ENCODE results near the gene ACTR1A. TPM values are rescaled to one million over a fixed set of nuclear protein-coding genes. Genes with fewer than 3 reads are reported as not detected.
A peak's percentile ranks its signal among the peaks of the same experiment; 100 is the strongest.

The ACTR1A gene
- total and polyA plus RNA-seq, 10 donors = 25.5 to 90.8 (median 66.8) TPM

DNA sequence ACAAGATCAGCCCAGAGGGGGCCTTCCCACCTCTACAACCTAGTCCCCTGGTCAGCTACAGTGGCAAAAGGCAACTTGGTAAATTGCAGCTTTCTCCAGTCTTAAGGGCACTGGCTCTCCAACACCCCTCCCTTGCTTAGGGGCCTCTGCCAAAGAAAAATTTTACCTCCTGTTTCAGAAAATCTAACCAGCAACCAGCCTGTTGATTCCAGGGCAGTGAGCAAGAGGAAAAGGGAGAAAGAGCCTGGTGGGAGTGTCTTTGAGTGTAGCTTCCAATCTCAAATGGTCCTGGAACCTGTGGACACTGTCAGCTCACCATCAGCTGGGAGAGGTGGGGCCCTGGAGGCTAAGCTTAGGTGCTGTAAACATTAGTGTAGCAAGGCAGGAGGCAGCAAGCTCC, 22.9 kb downstream of the ACTR1A start:
- intact Hi-C loops (cut with DNase I; ENCODE audit: low total_unique reads) = loop anchor here (10.0 kb wide), 2 partner anchors 85 to 245 kb away; partner anchors contain the start of gene NFKB2
- TF ChIP-seq, protein P1, sequence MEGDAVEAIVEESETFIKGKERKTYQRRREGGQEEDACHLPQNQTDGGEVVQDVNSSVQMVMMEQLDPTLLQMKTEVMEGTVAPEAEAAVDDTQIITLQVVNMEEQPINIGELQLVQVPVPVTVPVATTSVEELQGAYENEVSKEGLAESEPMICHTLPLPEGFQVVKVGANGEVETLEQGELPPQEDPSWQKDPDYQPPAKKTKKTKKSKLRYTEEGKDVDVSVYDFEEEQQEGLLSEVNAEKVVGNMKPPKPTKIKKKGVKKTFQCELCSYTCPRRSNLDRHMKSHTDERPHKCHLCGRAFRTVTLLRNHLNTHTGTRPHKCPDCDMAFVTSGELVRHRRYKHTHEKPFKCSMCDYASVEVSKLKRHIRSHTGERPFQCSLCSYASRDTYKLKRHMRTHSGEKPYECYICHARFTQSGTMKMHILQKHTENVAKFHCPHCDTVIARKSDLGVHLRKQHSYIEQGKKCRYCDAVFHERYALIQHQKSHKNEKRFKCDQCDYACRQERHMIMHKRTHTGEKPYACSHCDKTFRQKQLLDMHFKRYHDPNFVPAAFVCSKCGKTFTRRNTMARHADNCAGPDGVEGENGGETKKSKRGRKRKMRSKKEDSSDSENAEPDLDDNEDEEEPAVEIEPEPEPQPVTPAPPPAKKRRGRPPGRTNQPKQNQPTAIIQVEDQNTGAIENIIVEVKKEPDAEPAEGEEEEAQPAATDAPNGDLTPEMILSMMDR (IDR thresholded peaks at IDR 0.05 in 8 of 11, conservative IDR thresholded peaks at IDR 0.05 in 3 of 11) = no peak
- TF ChIP-seq POLR2A (IDR thresholded peaks at IDR 0.05) = no peak
- no peaks in the 10 kb centered on the region for H3K27me3 ChIP-seq (replicated peaks in 1 of 7)
- peaks cover 0 to 14% (median 4%) of the 10 kb centered on the region in 6 donors for H3K4me1 ChIP-seq
- peak overlapping the region in 3 of 8 donors; percentile 48 to 63 (median 48) for H3K27ac ChIP-seq
- no peak for DNase-seq
- no peak overlapping the region for H3K4me3 ChIP-seq
- H3K9me3 ChIP-seq = no peaks in the 10 kb centered on the region
- peaks cover 3 to 88% (median 51%) of the 10 kb centered on the region in 6 donors for H3K36me3 ChIP-seq

DNA sequence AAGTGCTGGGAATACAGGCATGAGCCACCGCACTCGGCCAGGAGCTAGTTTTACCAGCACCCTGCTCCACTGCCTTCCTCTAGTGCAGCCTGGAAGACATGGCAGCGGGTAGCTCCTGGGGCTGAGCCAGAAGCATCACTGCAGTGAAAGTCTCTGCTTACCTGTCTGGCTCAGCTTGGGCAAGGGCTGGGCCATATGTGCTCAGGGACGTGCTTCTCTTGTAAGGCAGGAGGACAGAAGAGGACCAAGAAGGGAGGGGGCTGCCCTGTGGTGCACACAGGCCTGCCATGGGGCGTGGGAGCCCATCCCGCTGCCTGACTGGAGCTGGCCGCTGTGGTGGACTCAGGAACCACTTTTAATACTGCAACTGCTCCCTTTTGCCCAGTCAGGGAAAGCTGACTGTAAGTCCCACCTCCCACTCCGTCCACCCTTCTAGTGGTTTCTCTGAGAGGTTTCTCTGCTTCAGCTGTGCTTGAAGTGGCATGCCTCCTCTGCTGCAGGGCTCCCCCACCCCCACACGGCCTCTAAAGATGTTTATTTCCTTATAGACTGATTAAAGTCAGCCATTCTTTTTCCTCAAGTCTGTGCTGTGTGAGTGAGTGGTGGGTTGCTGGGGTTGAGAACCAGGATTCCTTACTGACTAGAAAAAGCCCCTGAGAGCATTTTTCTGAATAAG, 25.9 kb downstream of the ACTR1A start:
- DNase-seq = no peak
- Histone ChIP-seq H3K4me3 (no peak overlapping the region), H3K27me3 (replicated peaks in 1 of 7) (no peaks in the 10 kb centered on the region), H3K9me3 (no peaks in the 10 kb centered on the region), H3K36me3 (peaks cover 0 to 82% (median 21%) of the 10 kb centered on the region in 6 donors), H3K27ac (peak overlapping the region in 1 of 8 donors; percentile 46), H3K4me1 (peaks cover 0 to 24% (median 4%) of the 10 kb centered on the region in 6 donors)
- TF ChIP-seq, protein P1 (IDR thresholded peaks at IDR 0.05 in 8 of 11, conservative IDR thresholded peaks at IDR 0.05 in 3 of 11) = no peak
- TF ChIP-seq POLR2AphosphoS5 (IDR thresholded peaks at IDR 0.05) = peak; percentile 57 to 72 (median 64)
- no peak for TF ChIP-seq POLR2A (IDR thresholded peaks at IDR 0.05)
- 71 to 82% (median 74%) methylated on average over 8 to 9 of the region's 9 CpGs for WGBS, 5 donors
- intact Hi-C loops (cut with DNase I; ENCODE audit: low total_unique reads) = loop anchor here (10.0 kb wide), 2 partner anchors 82 to 242 kb away; partner anchors contain the start of gene NFKB2

DNA sequence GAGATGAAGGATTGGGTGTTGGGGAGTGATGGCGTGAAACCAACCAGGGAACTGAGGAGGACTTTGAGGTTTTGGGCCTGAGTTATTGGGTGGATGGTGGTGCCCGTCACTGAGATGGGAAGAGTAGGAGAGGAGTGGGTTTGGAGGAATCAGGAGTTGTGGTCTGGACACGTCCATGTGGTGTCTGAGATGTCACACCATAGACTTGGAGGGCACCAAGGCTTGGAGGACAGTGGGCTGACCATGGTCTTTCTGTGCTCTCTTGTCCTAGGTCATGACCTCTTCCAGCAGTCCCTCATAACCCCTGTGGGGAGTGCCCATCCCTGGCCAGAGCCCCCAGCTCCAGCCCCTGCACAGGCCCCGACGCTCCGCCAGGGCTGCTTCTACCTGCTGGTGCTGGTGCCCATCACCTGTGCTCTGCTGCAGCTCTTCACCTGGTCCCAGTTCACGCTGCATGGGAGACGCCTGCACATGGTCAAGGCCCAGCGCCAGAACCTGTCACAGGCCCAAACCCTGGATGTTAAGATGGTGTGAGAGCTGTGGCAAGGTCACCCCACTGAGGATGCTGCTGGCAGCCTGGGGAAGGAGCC, 27.0 kb downstream of the ACTR1A start:
- TF ChIP-seq, protein P1 (IDR thresholded peaks at IDR 0.05 in 8 of 11, conservative IDR thresholded peaks at IDR 0.05 in 3 of 11) = no peak
- TF ChIP-seq POLR2A (IDR thresholded peaks at IDR 0.05) (no peak), POLR2AphosphoS5 (IDR thresholded peaks at IDR 0.05) (peak; percentile 42 to 71 (median 47))
- intact Hi-C loops (cut with DNase I; ENCODE audit: low total_unique reads) = loop anchor here (10.0 kb wide), 2 partner anchors 81 to 241 kb away; partner anchors contain the start of gene NFKB2
- Histone ChIP-seq H3K36me3 (peaks cover 0 to 82% (median 10%) of the 10 kb centered on the region in 6 donors), H3K27ac (no peak overlapping the region), H3K4me1 (peaks cover 0 to 24% (median 4%) of the 10 kb centered on the region in 6 donors), H3K9me3 (no peaks in the 10 kb centered on the region), H3K27me3 (replicated peaks in 1 of 7) (no peaks in the 10 kb centered on the region), H3K4me3 (no peak overlapping the region)
- 94 to 97% (median 95%) methylated on average over 9 of the region's 9 CpGs for WGBS, 5 donors
- DNase-seq = no peak

Data from spleen (tissue), 11 donors.